Measurements from ENCODE around the gene GCNT4.

DNA sequence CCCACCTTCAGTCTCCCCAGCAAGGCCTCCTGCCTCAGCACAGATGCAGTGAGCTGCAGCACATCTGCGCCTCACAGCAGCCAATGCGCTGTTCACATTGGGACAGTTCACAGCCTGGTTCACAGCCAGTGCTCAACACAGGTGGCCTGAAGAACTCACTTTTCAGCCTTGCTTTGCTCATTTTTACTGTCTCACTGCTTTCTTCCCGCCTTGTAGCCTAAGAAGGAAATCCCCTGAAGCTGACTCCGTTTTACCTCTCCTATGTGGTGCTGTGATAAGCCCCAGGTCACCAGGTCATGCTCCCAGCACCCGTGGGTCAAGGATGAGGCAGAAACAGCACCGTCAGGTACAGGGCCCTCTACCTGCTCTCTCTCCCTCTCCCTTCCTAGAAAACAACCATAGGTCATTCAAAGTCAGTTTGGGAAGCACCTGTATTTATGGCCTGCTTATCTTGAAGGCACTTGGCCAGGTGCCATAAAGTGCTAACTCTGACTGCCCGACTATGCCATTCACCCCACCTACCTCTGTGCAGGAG lies 1.1 kb downstream of the GCNT4 start:
- TF ChIP-seq, protein P1, sequence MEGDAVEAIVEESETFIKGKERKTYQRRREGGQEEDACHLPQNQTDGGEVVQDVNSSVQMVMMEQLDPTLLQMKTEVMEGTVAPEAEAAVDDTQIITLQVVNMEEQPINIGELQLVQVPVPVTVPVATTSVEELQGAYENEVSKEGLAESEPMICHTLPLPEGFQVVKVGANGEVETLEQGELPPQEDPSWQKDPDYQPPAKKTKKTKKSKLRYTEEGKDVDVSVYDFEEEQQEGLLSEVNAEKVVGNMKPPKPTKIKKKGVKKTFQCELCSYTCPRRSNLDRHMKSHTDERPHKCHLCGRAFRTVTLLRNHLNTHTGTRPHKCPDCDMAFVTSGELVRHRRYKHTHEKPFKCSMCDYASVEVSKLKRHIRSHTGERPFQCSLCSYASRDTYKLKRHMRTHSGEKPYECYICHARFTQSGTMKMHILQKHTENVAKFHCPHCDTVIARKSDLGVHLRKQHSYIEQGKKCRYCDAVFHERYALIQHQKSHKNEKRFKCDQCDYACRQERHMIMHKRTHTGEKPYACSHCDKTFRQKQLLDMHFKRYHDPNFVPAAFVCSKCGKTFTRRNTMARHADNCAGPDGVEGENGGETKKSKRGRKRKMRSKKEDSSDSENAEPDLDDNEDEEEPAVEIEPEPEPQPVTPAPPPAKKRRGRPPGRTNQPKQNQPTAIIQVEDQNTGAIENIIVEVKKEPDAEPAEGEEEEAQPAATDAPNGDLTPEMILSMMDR (IDR thresholded peaks at IDR 0.05; ENCODE audit: insufficient read depth, low read depth, low read length) = no peak
- no peak for TF ChIP-seq EZH2 (IDR thresholded peaks at IDR 0.05; ENCODE audit: insufficient read depth, low read length)

Measured in astrocyte (in vitro differentiated cells and primary cell).